Caco-2 (cell line): ENCODE measurements around the gene USF1. TPM values are rescaled to one million over a fixed set of nuclear protein-coding genes. Genes with fewer than 3 reads are reported as not detected.
"Not testable (repeated sequence)": the region's sequence is repeated elsewhere in the genome, so short reads cannot be mapped to it uniquely, and the experiment has no call there.

Experiments used
- BruUV-seq: library from RNA; stranded (reverse); fragments of 400-500 nt; replicated peaks from 2 replicates; lab custom pipeline; 2021; lab: Mats Ljungman, UMichigan
- CTCF ChIA-PET: fragments of 300-600 bp; sonication (Branson Sonifier 250); formaldehyde crosslinking; loops from one replicate; lab custom pipeline; 2022; ENCODE audit warnings: antibody characterized with exemption; lab: Charles Lee
- POLR2A ChIA-PET: fragments of 300-600 bp; sonication (Branson Sonifier 250); formaldehyde crosslinking; loops from one replicate; lab custom pipeline; 2022; ENCODE audit warnings: antibody characterized with exemption; lab: Charles Lee
- DNase-seq, 2 experiments: peaks; one replicate each; pipeline versions ENCODE4 v3.0.0 to v3.0.0-alpha.2; 2020 to 2022
- H3K27me3 ChIP-seq: replicated peaks from 2 replicates; pipeline ENCODE4 v1.6.0; 2011; ENCODE audit warnings: low read length; ENCODE audit not compliant: control insufficient read depth, insufficient read depth
- H3K36me3 ChIP-seq: 2 replicates; pipeline ENCODE4 v1.5.1; 2011; ENCODE audit warnings: low read length; ENCODE audit not compliant: control insufficient read depth, insufficient read depth
- H3K4me1 ChIP-seq: fragments of 250-450 bp; sonication (Bioruptor Pico); 2 replicates; pipeline ENCODE4 v1.5.1; 2020; ENCODE audit warnings: mild to moderate bottlenecking
- H3K4me3 ChIP-seq: 2 replicates; pipeline ENCODE4 v1.5.1; 2011; ENCODE audit warnings: low read depth, mild to moderate bottlenecking, control low read depth, low read length
- H3K9me3 ChIP-seq: fragments of 250-450 bp; sonication (Bioruptor Pico); 2 replicates; pipeline ENCODE4 v1.5.1; 2020; ENCODE audit warnings: mild to moderate bottlenecking, moderate library complexity
- H3K27ac Mint-ChIP-seq: one replicate; pipeline ENCODE4 v1.8.0; 2022; ENCODE audit warnings: mixed read lengths; ENCODE audit not compliant: unreplicated experiment
- H3K27me3 Mint-ChIP-seq: one replicate; pipeline ENCODE4 v1.8.0; 2022; ENCODE audit warnings: mixed read lengths; ENCODE audit not compliant: insufficient read depth, unreplicated experiment
- H3K36me3 Mint-ChIP-seq: one replicate; pipeline ENCODE4 v1.8.0; 2022; ENCODE audit warnings: mild to moderate bottlenecking, mixed read lengths; ENCODE audit not compliant: insufficient read depth, unreplicated experiment
- H3K4me1 Mint-ChIP-seq: one replicate; pipeline ENCODE4 v1.8.0; 2022; ENCODE audit warnings: low read depth, mixed read lengths; ENCODE audit not compliant: unreplicated experiment
- H3K4me3 Mint-ChIP-seq: one replicate; pipeline ENCODE4 v1.8.0; 2022; ENCODE audit warnings: mild to moderate bottlenecking, moderate library complexity, mixed read lengths; ENCODE audit not compliant: unreplicated experiment
- H3K9me3 Mint-ChIP-seq: one replicate; pipeline ENCODE4 v1.8.0; 2022; ENCODE audit warnings: mixed read lengths; ENCODE audit not compliant: unreplicated experiment
- intact Hi-C: fragments of 100-400 bp; cut with micrococcal nuclease; formaldehyde crosslinking; loops from one replicate; pipeline ENCODE4 v1.10.0; 2022; ENCODE audit not compliant: unreplicated experiment
- total RNA-seq: library from RNA; stranded (reverse); gene quantifications from 2 replicates; pipeline ENCODE4 v1.2.3, GENCODE V29; 2022
- TF ChIP-seq, protein P1 (sequence below), 2 experiments: fragments of 200-600 bp in 1 of 2; IDR thresholded peaks; 1 replicate in 1 of 2; 2 replicates in 1 of 2; pipeline versions ENCODE4 v1.5.1 to v1.8.0; 2011 to 2022; ENCODE audit warnings: antibody characterized with exemption in 1 of 2, control low read depth in 1 of 2, inconsistent platforms in 1 of 2, low read depth in 1 of 2, low read length in 1 of 2, mild to moderate bottlenecking in 1 of 2, moderate library complexity in 1 of 2; ENCODE audit not compliant: insufficient read depth in 1 of 2, severe bottlenecking in 1 of 2, unreplicated experiment in 1 of 2

Gene USF1
- total RNA-seq, 1 experiment from 2014 or later = 49.7 TPM

DNA sequence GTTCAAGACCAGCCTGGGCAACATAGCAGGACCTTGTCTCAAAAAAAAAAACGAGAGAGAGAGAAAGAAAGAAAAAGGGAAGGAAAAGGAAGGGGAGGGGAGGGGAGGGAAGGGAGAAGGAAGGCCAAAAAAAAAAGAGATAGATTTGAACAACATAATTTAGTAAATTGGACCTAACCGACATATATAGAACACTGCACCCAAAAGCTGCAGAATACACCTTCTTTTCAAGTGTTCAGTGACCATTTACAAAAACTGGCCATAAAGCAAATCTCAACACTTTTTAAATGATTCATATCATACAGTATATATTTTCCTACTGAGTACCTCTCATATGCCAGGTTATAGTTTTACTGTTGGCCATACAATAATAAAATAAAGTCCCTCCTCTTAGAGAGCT, 13.9 kb downstream of the USF1 start:
- no peak overlapping the region for H3K27ac Mint-ChIP-seq
- H3K9me3 Mint-ChIP-seq = no peaks in the 10 kb centered on the region
- no TSS peak for BruUV-seq
- no peak overlapping the region for H3K4me3 Mint-ChIP-seq
- Histone ChIP-seq H3K36me3 (no peaks in the 10 kb centered on the region), H3K27me3 (no peaks in the 10 kb centered on the region), H3K9me3 (0 out of 2 replicates have a peak, but pooled peaks cover 6% of the 10 kb centered on the region), H3K4me1 (no peaks in the 10 kb centered on the region), H3K4me3 (no peak overlapping the region)
- ChIA-PET CTCF (interaction anchor here (0.6 kb wide), 1 partner anchor 25 kb away, joined by 4 read pairs; no protein-coding TSS in a partner anchor), POLR2A (interaction anchor here (2.0 kb wide), 1 partner anchor 11 kb away, joined by 19 read pairs; the partner anchor contains the start of gene F11R)
- no peaks in the 10 kb centered on the region for H3K27me3 Mint-ChIP-seq
- DNase-seq = no peak
- H3K4me1 Mint-ChIP-seq = peaks cover 9% of the 10 kb centered on the region
- TF ChIP-seq, protein P1, sequence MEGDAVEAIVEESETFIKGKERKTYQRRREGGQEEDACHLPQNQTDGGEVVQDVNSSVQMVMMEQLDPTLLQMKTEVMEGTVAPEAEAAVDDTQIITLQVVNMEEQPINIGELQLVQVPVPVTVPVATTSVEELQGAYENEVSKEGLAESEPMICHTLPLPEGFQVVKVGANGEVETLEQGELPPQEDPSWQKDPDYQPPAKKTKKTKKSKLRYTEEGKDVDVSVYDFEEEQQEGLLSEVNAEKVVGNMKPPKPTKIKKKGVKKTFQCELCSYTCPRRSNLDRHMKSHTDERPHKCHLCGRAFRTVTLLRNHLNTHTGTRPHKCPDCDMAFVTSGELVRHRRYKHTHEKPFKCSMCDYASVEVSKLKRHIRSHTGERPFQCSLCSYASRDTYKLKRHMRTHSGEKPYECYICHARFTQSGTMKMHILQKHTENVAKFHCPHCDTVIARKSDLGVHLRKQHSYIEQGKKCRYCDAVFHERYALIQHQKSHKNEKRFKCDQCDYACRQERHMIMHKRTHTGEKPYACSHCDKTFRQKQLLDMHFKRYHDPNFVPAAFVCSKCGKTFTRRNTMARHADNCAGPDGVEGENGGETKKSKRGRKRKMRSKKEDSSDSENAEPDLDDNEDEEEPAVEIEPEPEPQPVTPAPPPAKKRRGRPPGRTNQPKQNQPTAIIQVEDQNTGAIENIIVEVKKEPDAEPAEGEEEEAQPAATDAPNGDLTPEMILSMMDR (IDR thresholded peaks at IDR 0.05; ENCODE audit: insufficient read depth in 1 of 2, low read depth in 1 of 2, low read length in 1 of 2, severe bottlenecking in 1 of 2, unreplicated experiment in 1 of 2) = no peak
- intact Hi-C loops = no loop called here
- no peaks in the 10 kb centered on the region for H3K36me3 Mint-ChIP-seq

DNA sequence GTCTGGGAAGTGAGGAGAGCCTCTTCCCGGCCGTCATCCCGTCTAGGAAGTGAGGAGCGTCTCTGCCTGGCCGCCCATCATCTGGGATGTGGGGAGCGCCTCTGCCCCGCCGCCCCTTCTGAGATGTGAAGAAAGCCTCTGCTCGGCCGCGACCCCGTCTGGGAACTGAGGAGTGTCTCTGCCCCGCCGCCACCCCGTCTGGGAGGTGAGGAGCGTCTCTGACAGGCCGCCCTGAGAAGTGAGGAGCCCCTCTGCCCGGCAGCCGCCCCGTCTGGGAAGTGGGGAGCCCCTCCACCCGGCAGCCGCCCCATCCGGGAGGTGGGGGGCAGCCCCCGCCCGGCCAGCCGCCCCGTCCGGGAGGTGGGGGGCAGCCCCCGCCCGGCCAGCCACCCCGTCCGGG, 16.3 kb downstream of the USF1 start:
- H3K27me3 ChIP-seq, POLR2A ChIA-PET, CTCF ChIA-PET, H3K27me3 Mint-ChIP-seq, H3K4me3 ChIP-seq, BruUV-seq, H3K36me3 ChIP-seq, H3K9me3 Mint-ChIP-seq, intact Hi-C loops, H3K36me3 Mint-ChIP-seq, H3K4me1 ChIP-seq, H3K27ac Mint-ChIP-seq, H3K9me3 ChIP-seq, H3K4me3 Mint-ChIP-seq, DNase-seq: not testable (repeated sequence)
- H3K4me1 Mint-ChIP-seq = peaks cover 22% of the 10 kb centered on the region

DNA sequence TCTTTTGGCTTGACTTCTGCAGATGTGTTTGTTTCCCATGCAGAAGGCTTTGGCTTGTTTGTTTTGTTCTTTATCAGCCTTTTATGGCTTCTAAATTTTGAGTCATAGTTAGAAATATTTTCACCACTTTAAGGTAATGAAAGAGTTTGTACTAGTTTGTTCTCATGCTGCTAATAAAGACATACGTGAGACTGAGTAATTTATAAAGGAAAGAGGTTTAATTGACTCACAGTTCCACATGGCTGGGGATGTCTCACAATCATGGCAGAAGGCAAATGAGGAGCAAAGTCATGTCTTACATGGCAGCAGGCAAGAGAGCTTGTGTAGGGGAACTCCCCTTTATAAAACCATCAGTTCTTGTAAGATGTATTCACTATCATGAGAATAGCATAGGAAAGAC, 18.8 kb downstream of the USF1 start:
- H3K4me3 Mint-ChIP-seq, H3K36me3 ChIP-seq, H3K27ac Mint-ChIP-seq, H3K9me3 Mint-ChIP-seq, H3K27me3 ChIP-seq, H3K36me3 Mint-ChIP-seq, H3K9me3 ChIP-seq, BruUV-seq, H3K27me3 Mint-ChIP-seq, intact Hi-C loops, CTCF ChIA-PET, H3K4me1 ChIP-seq, POLR2A ChIA-PET, H3K4me3 ChIP-seq, DNase-seq: not testable (repeated sequence)
- peaks cover 15% of the 10 kb centered on the region for H3K4me1 Mint-ChIP-seq

DNA sequence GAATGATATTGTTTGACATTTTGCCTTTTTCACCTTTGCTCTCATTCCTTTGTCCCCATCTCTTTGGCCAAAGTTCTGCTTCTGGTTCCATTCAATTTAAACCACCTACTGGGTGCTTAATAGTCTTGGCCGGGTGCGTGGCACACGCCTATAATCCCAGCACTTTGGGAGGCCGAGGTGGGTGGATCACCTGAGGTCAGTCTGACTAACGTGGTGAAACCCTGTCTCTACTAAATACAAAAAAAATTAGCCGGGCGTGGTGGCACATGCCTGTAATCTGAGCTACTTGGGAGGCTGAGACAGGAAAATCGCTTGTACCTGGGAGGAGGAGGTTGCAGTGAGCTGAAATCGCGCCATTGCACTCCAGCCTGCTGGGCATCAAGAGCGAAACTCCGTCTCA, 23.3 kb downstream of the USF1 start:
- H3K27me3 ChIP-seq, H3K9me3 Mint-ChIP-seq, H3K9me3 ChIP-seq, intact Hi-C loops, DNase-seq, BruUV-seq, H3K27me3 Mint-ChIP-seq, H3K36me3 ChIP-seq: not testable (repeated sequence)
- Mint-ChIP-seq H3K27ac (peak overlapping the region; percentile 97), H3K4me3 (peak overlapping the region; percentile 89), H3K36me3 (peaks cover 23% of the 10 kb centered on the region), H3K4me1 (peaks cover 47% of the 10 kb centered on the region)
- CTCF ChIA-PET = interaction anchor here (1.0 to 3.3 kb wide), 4 partner anchors 9 to 143 kb away, joined by 3 to 53 read pairs (median 8); partner anchors contain the start of gene PPOX
- Histone ChIP-seq H3K4me3 (peak overlapping the region; percentile 54), H3K4me1 (peaks cover 29% of the 10 kb centered on the region)
- POLR2A ChIA-PET = interaction anchor here (0.6 to 3.2 kb wide), 3 partner anchors 16 to 50 kb away, joined by 3 to 84 read pairs (median 20); partner anchors contain the start of genes TSTD1 and USF1
